ENCODE results near the gene USF3. TPM values are rescaled to one million over a fixed set of nuclear protein-coding genes. Genes with fewer than 3 reads are reported as not detected.

Gene USF3, protein sequence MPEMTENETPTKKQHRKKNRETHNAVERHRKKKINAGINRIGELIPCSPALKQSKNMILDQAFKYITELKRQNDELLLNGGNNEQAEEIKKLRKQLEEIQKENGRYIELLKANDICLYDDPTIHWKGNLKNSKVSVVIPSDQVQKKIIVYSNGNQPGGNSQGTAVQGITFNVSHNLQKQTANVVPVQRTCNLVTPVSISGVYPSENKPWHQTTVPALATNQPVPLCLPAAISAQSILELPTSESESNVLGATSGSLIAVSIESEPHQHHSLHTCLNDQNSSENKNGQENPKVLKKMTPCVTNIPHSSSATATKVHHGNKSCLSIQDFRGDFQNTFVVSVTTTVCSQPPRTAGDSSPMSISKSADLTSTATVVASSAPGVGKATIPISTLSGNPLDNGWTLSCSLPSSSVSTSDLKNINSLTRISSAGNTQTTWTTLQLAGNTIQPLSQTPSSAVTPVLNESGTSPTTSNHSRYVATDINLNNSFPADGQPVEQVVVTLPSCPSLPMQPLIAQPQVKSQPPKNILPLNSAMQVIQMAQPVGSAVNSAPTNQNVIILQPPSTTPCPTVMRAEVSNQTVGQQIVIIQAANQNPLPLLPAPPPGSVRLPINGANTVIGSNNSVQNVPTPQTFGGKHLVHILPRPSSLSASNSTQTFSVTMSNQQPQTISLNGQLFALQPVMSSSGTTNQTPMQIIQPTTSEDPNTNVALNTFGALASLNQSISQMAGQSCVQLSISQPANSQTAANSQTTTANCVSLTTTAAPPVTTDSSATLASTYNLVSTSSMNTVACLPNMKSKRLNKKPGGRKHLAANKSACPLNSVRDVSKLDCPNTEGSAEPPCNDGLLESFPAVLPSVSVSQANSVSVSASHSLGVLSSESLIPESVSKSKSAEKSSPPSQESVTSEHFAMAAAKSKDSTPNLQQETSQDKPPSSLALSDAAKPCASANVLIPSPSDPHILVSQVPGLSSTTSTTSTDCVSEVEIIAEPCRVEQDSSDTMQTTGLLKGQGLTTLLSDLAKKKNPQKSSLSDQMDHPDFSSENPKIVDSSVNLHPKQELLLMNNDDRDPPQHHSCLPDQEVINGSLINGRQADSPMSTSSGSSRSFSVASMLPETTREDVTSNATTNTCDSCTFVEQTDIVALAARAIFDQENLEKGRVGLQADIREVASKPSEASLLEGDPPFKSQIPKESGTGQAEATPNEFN (N-terminal part only)
- total RNA-seq, result 3.6 and 4.1 TPM in 2 replicates

DNA sequence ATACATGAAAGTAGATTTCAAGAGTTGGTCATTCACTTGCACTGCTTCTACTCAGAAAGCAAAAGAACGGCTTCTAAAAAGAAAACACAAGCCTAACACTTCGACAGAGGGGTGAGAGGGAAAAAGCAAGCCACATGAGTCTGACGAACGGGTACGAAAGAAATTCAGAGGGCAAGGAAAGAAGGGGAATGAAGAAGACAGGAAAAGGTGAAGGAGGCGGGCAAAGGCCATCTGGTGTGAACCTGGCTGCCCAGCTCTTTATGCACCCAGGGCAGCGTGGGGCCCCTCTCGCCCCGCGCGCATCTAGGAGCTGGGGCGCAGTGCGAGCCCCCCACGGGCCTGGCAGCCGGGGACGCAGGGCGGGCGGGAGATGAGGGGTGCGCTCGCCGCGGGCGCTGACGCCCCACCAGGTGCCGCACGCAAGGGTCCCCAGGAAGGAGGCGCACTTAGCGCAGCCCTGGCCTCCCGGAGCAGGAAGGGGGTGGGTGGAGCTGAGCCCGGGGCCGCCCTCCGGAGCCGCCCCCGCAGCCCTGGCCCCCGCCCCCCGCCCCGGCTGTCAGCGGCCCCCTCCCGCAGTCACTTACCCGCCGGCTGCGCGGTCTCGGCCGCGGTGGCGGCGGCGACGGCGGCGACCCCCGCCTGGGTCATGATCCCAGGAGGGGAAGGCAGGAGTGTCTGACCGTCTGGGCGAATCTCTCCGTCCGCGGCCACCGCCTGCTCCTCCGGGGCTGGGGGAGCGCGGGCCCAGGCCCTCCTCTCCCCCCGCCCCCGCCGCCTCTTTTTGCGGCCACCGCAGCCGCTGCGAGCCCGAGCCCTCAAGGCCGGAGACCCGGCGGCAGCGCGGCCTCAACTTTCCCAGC, at the start of gene USF3:
Gene USF3 (minus strand): TSS at position 857 of the 860 bp plus-strand sequence. CDS start 21,764 bp downstream, outside the sequence.

DNA sequence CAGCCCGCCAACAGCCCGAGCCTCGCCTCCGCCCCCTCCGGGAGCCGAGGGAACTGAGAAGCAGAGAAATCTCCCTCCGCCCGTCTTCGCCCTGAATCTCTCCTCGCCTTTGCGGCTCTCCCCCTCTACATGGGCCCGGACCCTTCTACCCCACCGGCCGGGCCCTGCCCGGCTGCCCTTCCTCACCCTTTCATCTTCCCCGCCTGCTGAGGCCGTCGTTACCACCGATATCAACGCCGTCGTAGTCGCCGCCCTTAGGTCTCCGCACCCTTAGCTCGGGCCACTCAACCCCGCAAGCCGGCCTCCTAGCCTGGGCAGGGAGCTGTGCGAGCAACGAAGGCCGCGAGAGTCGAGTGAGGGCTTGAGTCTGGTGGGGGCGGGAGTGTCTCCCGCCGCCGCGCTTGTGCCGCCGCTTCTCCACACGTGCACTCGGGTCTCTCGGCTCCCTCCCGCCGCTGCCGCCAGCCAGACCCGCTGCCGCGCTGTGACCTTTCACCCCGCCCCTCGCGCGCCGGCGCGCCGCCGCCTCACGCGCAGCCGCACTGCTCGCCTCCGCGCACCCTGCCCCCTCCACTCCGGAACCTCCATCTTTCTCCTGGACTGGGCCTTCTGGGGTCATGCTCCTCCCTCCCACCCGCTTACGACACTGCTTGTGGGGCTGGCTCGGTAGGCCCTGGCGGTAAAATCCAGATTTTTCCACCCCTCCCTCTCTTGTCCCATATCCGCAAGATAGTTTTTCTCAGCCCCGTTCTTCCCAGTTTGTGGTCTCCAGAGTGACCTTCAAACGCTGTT, 49.5 kb upstream of the USF3 start, which contains the start of gene NAA50:
Gene NAA50 (minus strand): TSS at position 494 of the 792 bp plus-strand sequence. CDS start 300 bp downstream, at position 194.

Other genes with a start within 250 kb of the USF3 start
- 7.8 and 12.9 TPM in 2 replicates for gene SPICE1, start 181.5 kb downstream of the USF3 start, total RNA-seq
- gene SIDT1, start 164.1 kb downstream of the USF3 start, total RNA-seq, result 0.32 TPM in 1 of 2 replicates, not detected in the other
- gene NAA50, start 49.6 kb upstream of the USF3 start, total RNA-seq, result 154 and 197 TPM in 2 replicates
- 131 and 195 TPM in 2 replicates for gene ATP6V1A, start 50.4 kb upstream of the USF3 start, total RNA-seq
- gene GRAMD1C, start 142.1 kb upstream of the USF3 start, total RNA-seq, result 43.9 and 45.1 TPM in 2 replicates